Measurements from ENCODE around the gene SF3B2. TPM values are rescaled to one million over a fixed set of nuclear protein-coding genes. Genes with fewer than 3 reads are reported as not detected.

SF3B2 gene
- total RNA-seq, 4 donors from 2014 or later, result 117 to 160 (median 137) TPM

GRCh38 chr11:66061268-66061667 lies 9.1 kb downstream of the SF3B2 start:
- WGBS, result 80% methylated on average over 6 of the region's 6 CpGs
- intact Hi-C loops (cut with DNase I), result no loop called here
- Histone ChIP-seq H3K4me1 (no peaks in the 10 kb centered on the region), H3K9me3 (no peaks in the 10 kb centered on the region), H3K36me3 (peaks cover 95 to 100% (median 98%) of the 10 kb centered on the region in 4 donors), H3K4me3 (no peak overlapping the region), H3K27me3 (no peaks in the 10 kb centered on the region), H3K27ac (replicated peaks in 1 of 4) (no peak overlapping the region)
- no peak for DNase-seq (ENCODE audit: extremely low spot score)
- no peak for TF ChIP-seq CTCF (IDR thresholded peaks at IDR 0.05)
- TF ChIP-seq POLR2A (IDR thresholded peaks at IDR 0.05; ENCODE audit: low read depth), result no peak
- TF ChIP-seq POLR2AphosphoS5 (IDR thresholded peaks at IDR 0.05), result no peak
- no peak for TF ChIP-seq EP300 (IDR thresholded peaks at IDR 0.05)

GRCh38 chr11:66062408-66062807 lies 10.2 kb downstream of the SF3B2 start:
- H3K4me3 ChIP-seq, result no peak overlapping the region
- TF ChIP-seq POLR2A (IDR thresholded peaks at IDR 0.05; ENCODE audit: low read depth), result no peak
- no peak for TF ChIP-seq CTCF (IDR thresholded peaks at IDR 0.05)
- no peak for TF ChIP-seq POLR2AphosphoS5 (IDR thresholded peaks at IDR 0.05)
- no peak for TF ChIP-seq EP300 (IDR thresholded peaks at IDR 0.05)
- DNase-seq (ENCODE audit: extremely low spot score), result no peak
- H3K27ac ChIP-seq (replicated peaks in 1 of 4), result no peak overlapping the region
- 79% methylated on average over 2 of the region's 2 CpGs for WGBS
- H3K36me3 ChIP-seq, result peaks cover 95 to 100% (median 98%) of the 10 kb centered on the region in 4 donors
- intact Hi-C loops (cut with DNase I), result no loop called here
- peaks cover 0 to 5% (median 0%) of the 10 kb centered on the region in 4 donors for H3K4me1 ChIP-seq
- no peaks in the 10 kb centered on the region for H3K27me3 ChIP-seq
- no peaks in the 10 kb centered on the region for H3K9me3 ChIP-seq

- Histone ChIP-seq H3K9me3 (no peaks in the 10 kb centered on the region), H3K4me3 (no peak overlapping the region), H3K27ac (replicated peaks in 1 of 4) (no peak overlapping the region), H3K4me1 (peaks cover 11 to 20% (median 12%) of the 10 kb centered on the region in 4 donors), H3K36me3 (peaks cover 84 to 100% (median 96%) of the 10 kb centered on the region in 4 donors), H3K27me3 (no peaks in the 10 kb centered on the region)
- TF ChIP-seq CTCF (IDR thresholded peaks at IDR 0.05), result no peak
- no peak for TF ChIP-seq POLR2AphosphoS5 (IDR thresholded peaks at IDR 0.05)
- no peak for TF ChIP-seq EP300 (IDR thresholded peaks at IDR 0.05)
- TF ChIP-seq POLR2A (IDR thresholded peaks at IDR 0.05; ENCODE audit: low read depth), result no peak
- WGBS, result 100% methylated on average over 2 of the region's 2 CpGs
- DNase-seq (ENCODE audit: extremely low spot score), result no peak
- intact Hi-C loops (cut with DNase I), result no loop called here
Observed at GRCh38 chr11:66063900-66064299, 11.7 kb downstream of the SF3B2 start.

- no peak for DNase-seq (ENCODE audit: extremely low spot score)
- Histone ChIP-seq H3K36me3 (peaks cover 77 to 94% (median 90%) of the 10 kb centered on the region in 4 donors), H3K27ac (replicated peaks in 1 of 4) (no peak overlapping the region), H3K9me3 (no peaks in the 10 kb centered on the region), H3K27me3 (no peaks in the 10 kb centered on the region), H3K4me3 (no peak overlapping the region), H3K4me1 (peaks cover 18 to 27% (median 19%) of the 10 kb centered on the region in 4 donors)
- WGBS, result 96% methylated on average over 1 of the region's 1 CpG
- TF ChIP-seq CTCF (IDR thresholded peaks at IDR 0.05) (no peak), EP300 (IDR thresholded peaks at IDR 0.05) (no peak), POLR2A (IDR thresholded peaks at IDR 0.05; ENCODE audit: low read depth) (no peak), POLR2AphosphoS5 (IDR thresholded peaks at IDR 0.05) (no peak)
- intact Hi-C loops (cut with DNase I), result no loop called here
Observed at GRCh38 chr11:66064571-66064970, 12.4 kb downstream of the SF3B2 start.

GRCh38 chr11:66066751-66067150 lies 14.6 kb downstream of the SF3B2 start:
- Histone ChIP-seq H3K4me1 (peaks cover 28 to 37% (median 32%) of the 10 kb centered on the region in 4 donors), H3K36me3 (peaks cover 56 to 72% (median 68%) of the 10 kb centered on the region in 4 donors), H3K9me3 (no peaks in the 10 kb centered on the region), H3K27ac (replicated peaks in 1 of 4) (peak overlapping the region in 2 of 4 donors; percentile 23 to 96), H3K27me3 (no peaks in the 10 kb centered on the region), H3K4me3 (no peak overlapping the region)
- TF ChIP-seq EP300 (IDR thresholded peaks at IDR 0.05) (no peak), POLR2A (IDR thresholded peaks at IDR 0.05; ENCODE audit: low read depth) (no peak), CTCF (IDR thresholded peaks at IDR 0.05) (no peak), POLR2AphosphoS5 (IDR thresholded peaks at IDR 0.05) (no peak)
- no peak for DNase-seq (ENCODE audit: extremely low spot score)
- 77% methylated on average over 3 of the region's 3 CpGs for WGBS
- intact Hi-C loops (cut with DNase I), result no loop called here

All from esophagus muscularis mucosa (tissue), 4 donors.